ENCODE results near the gene MLLT6. TPM values are rescaled to one million over a fixed set of nuclear protein-coding genes. Genes with fewer than 3 reads are reported as not detected.

The MLLT6 gene
- total RNA-seq, 1 experiment from 2014 or later: 50.6 TPM

- ChIA-PET POLR2A (no interaction called here), CTCF (no interaction called here)
- no peaks in the 10 kb centered on the region for H3K27me3 ChIP-seq (ENCODE audit: control insufficient read depth, insufficient read depth, low read length)
- TF ChIP-seq POLR2AphosphoS5 (IDR thresholded peaks at IDR 0.05; ENCODE audit: low read depth, low read length) (no peak), TCF7L2 (IDR thresholded peaks at IDR 0.05; ENCODE audit: low read depth, low read length) (no peak), SIN3A (IDR thresholded peaks at IDR 0.05; ENCODE audit: borderline replicate concordance, insufficient read depth, low read depth, low read length) (no peak)
- TF ChIP-seq, protein P1, sequence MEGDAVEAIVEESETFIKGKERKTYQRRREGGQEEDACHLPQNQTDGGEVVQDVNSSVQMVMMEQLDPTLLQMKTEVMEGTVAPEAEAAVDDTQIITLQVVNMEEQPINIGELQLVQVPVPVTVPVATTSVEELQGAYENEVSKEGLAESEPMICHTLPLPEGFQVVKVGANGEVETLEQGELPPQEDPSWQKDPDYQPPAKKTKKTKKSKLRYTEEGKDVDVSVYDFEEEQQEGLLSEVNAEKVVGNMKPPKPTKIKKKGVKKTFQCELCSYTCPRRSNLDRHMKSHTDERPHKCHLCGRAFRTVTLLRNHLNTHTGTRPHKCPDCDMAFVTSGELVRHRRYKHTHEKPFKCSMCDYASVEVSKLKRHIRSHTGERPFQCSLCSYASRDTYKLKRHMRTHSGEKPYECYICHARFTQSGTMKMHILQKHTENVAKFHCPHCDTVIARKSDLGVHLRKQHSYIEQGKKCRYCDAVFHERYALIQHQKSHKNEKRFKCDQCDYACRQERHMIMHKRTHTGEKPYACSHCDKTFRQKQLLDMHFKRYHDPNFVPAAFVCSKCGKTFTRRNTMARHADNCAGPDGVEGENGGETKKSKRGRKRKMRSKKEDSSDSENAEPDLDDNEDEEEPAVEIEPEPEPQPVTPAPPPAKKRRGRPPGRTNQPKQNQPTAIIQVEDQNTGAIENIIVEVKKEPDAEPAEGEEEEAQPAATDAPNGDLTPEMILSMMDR (IDR thresholded peaks at IDR 0.05): no peak
- TF ChIP-seq, protein P2, sequence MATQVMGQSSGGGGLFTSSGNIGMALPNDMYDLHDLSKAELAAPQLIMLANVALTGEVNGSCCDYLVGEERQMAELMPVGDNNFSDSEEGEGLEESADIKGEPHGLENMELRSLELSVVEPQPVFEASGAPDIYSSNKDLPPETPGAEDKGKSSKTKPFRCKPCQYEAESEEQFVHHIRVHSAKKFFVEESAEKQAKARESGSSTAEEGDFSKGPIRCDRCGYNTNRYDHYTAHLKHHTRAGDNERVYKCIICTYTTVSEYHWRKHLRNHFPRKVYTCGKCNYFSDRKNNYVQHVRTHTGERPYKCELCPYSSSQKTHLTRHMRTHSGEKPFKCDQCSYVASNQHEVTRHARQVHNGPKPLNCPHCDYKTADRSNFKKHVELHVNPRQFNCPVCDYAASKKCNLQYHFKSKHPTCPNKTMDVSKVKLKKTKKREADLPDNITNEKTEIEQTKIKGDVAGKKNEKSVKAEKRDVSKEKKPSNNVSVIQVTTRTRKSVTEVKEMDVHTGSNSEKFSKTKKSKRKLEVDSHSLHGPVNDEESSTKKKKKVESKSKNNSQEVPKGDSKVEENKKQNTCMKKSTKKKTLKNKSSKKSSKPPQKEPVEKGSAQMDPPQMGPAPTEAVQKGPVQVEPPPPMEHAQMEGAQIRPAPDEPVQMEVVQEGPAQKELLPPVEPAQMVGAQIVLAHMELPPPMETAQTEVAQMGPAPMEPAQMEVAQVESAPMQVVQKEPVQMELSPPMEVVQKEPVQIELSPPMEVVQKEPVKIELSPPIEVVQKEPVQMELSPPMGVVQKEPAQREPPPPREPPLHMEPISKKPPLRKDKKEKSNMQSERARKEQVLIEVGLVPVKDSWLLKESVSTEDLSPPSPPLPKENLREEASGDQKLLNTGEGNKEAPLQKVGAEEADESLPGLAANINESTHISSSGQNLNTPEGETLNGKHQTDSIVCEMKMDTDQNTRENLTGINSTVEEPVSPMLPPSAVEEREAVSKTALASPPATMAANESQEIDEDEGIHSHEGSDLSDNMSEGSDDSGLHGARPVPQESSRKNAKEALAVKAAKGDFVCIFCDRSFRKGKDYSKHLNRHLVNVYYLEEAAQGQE (IDR thresholded peaks at IDR 0.05; ENCODE audit: insufficient read depth in 1 of 2, low read depth in 2 of 2, low read length in 1 of 2): no peak
- no peaks in the 10 kb centered on the region for H3K9me3 ChIP-seq (ENCODE audit: control insufficient read depth, insufficient read depth, low read depth, low read length)
- H3K27ac ChIP-seq (ENCODE audit: low read length): no peak overlapping the region
- no peak overlapping the region for H3K4me3 ChIP-seq (ENCODE audit: low read depth in 2 of 2, low read length in 2 of 2)
- DNase-seq (ENCODE audit: low read depth, low spot score): no peak
- no peak for ATAC-seq
- H3K4me1 ChIP-seq (ENCODE audit: control insufficient read depth, insufficient read depth, low read length): no peaks in the 10 kb centered on the region
- intact Hi-C loops (cut with micrococcal nuclease; ENCODE audit: unreplicated experiment) (no loop called here), in situ Hi-C loops (cut with HindIII; ENCODE audit: low pct_unique_long_range_greater_than_20kb, low sequenced_read_pairs) (no loop called here)
- no peaks in the 10 kb centered on the region for H3K36me3 ChIP-seq (ENCODE audit: control insufficient read depth, insufficient read depth, low read length)
- no TSS peak for BruUV-seq (replicated peaks)
Measured at GRCh38 chr17:38719943-38720641, 15.0 kb downstream of the MLLT6 start.

- Histone ChIP-seq H3K4me3 (ENCODE audit: low read depth in 2 of 2, low read length in 2 of 2) (no peak overlapping the region), H3K27me3 (ENCODE audit: control insufficient read depth, insufficient read depth, low read length) (no peaks in the 10 kb centered on the region), H3K9me3 (ENCODE audit: control insufficient read depth, insufficient read depth, low read depth, low read length) (no peaks in the 10 kb centered on the region), H3K27ac (ENCODE audit: low read length) (no peak overlapping the region), H3K36me3 (ENCODE audit: control insufficient read depth, insufficient read depth, low read length) (no peaks in the 10 kb centered on the region), H3K4me1 (ENCODE audit: control insufficient read depth, insufficient read depth, low read length) (no peaks in the 10 kb centered on the region)
- POLR2A ChIA-PET: no interaction called here
- ATAC-seq: no peak
- TF ChIP-seq TCF7L2 (IDR thresholded peaks at IDR 0.05; ENCODE audit: low read depth, low read length): no peak
- TF ChIP-seq, protein P1 (IDR thresholded peaks at IDR 0.05): no peak
- no peak for TF ChIP-seq SIN3A (IDR thresholded peaks at IDR 0.05; ENCODE audit: borderline replicate concordance, insufficient read depth, low read depth, low read length)
- TF ChIP-seq, protein P2 (IDR thresholded peaks at IDR 0.05; ENCODE audit: insufficient read depth in 1 of 2, low read depth in 2 of 2, low read length in 1 of 2): no peak
- no peak for TF ChIP-seq POLR2AphosphoS5 (IDR thresholded peaks at IDR 0.05; ENCODE audit: low read depth, low read length)
- no TSS peak for BruUV-seq (replicated peaks)
- in situ Hi-C loops (cut with HindIII; ENCODE audit: low pct_unique_long_range_greater_than_20kb, low sequenced_read_pairs) (no loop called here), intact Hi-C loops (cut with micrococcal nuclease; ENCODE audit: unreplicated experiment) (no loop called here)
- no peak for DNase-seq (ENCODE audit: low read depth, low spot score)
- CTCF ChIA-PET: no interaction called here
Measured at GRCh38 chr17:38720941-38721340, 15.9 kb downstream of the MLLT6 start.

Data from Panc1 (cell line).